HUES64 (cell line): ENCODE results near the gene IL27RA.

Experiments used
- H3K27ac ChIP-seq: 2 replicates; pipeline ENCODE4 v1.7.0; 2013; ENCODE audit warnings: low read depth, low read length, inconsistent platforms
- H3K27me3 ChIP-seq: 2 replicates; pipeline ENCODE4 v1.6.1; 2013; ENCODE audit warnings: mild to moderate bottlenecking, low read length; ENCODE audit not compliant: insufficient read depth
- H3K36me3 ChIP-seq: 2 replicates; pipeline ENCODE4 v1.6.1; 2013; ENCODE audit warnings: mild to moderate bottlenecking, low read length; ENCODE audit not compliant: insufficient read depth
- H3K4me1 ChIP-seq: 2 replicates; pipeline ENCODE4 v1.6.1; 2013; ENCODE audit warnings: mild to moderate bottlenecking, low read length, moderate library complexity; ENCODE audit not compliant: insufficient read depth
- H3K4me3 ChIP-seq: 2 replicates; pipeline ENCODE4 v1.5.1; 2013; ENCODE audit warnings: mild to moderate bottlenecking, low read length, moderate library complexity
- H3K9ac ChIP-seq: 2 replicates; pipeline ENCODE4 v1.6.1; 2013; ENCODE audit warnings: mild to moderate bottlenecking, low read depth, low read length
- H3K9me3 ChIP-seq: 2 replicates; pipeline ENCODE4 v1.6.1; 2013; ENCODE audit warnings: low read depth, low read length; ENCODE audit not compliant: insufficient read depth
- WGBS: fragments of 150-250, 120-280 bp; methylation state at CpG from one replicate; pipeline ENCODE4 v1.1.7; 2013; ENCODE audit warnings: missing lambda C conversion rate; 5-methylcytosine and 5-hydroxymethylcytosine counted together

The IL27RA gene

GRCh38 chr19:14063105-14063504 is 31.5 kb downstream of the IL27RA start:
- Histone ChIP-seq H3K4me1 (no peaks in the 10 kb centered on the region), H3K4me3 (no peak overlapping the region), H3K27ac (no peak overlapping the region), H3K9ac (no peak overlapping the region), H3K9me3 (no peaks in the 10 kb centered on the region), H3K27me3 (peaks cover 20% of the 10 kb centered on the region), H3K36me3 (no peaks in the 10 kb centered on the region)
- WGBS: 95% methylated on average over 7 of the region's 7 CpGs

DNA sequence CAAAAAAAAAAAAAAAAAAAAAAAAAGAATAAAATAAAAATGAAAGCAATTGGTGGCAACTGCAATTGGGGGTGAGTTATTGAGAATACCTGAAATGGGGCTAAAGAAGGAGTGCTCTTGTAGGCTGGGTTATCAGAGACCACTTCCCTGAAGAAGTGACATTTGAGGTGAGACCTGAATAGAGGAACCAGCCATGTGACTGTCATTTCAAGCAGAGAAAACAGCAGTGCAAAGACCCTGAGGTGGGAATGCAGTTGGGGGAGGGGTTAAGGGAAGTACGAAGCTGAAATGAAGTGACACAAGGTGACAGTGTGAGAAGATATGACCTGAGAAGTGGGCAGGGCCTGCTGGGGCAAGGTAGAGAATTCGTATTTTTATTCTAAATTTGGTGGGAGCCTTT is 34.6 kb downstream of the IL27RA start:
- 69% methylated on average over 2 of the region's 2 CpGs for WGBS
- H3K4me3 ChIP-seq: no peak overlapping the region
- H3K27me3 ChIP-seq: peaks cover 7% of the 10 kb centered on the region
- no peaks in the 10 kb centered on the region for H3K36me3 ChIP-seq
- H3K4me1 ChIP-seq: no peaks in the 10 kb centered on the region
- H3K27ac ChIP-seq: no peak overlapping the region
- H3K9ac ChIP-seq: no peak overlapping the region
- no peaks in the 10 kb centered on the region for H3K9me3 ChIP-seq

DNA sequence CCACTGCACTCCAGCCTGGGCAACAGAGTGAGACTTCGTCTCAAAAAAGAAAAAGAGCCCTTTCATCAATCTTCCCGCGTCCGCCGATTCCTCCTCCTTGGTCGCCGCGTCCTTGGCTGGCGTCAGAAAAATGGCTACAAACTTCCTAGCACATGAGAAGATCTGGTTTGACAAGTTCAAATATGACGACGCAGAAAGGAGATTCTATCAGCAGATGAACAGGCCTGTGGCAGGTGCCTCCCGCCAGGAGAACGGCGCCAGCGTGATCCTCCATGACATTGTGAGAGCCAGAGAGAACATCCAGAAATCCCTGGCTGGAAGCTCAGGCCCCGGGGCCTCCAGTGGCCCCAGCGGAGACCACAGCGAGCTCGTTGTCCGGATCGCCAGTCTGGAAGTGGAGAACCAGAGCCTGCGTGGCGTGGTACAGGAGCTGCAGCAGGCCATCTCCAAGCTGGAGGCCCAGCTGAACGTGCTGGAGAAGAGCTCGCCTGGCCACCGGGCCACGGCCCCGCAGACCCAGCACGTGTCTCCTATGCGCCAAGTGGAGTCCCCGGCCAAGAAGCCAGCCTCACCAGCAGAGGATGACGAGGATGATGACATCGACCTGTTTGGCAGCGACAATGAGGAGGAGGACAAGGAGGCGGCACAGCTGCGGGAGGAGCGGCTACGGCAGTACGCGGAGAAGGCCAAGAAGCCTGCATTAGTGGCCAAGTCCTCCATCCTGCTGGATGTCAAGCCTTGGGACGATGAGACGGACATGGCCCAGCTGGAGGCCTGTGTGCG is 38.9 kb downstream of the IL27RA start:
- H3K9me3 ChIP-seq: no peaks in the 10 kb centered on the region
- H3K36me3 ChIP-seq: no peaks in the 10 kb centered on the region
- no peak overlapping the region for H3K27ac ChIP-seq
- H3K4me1 ChIP-seq: no peaks in the 10 kb centered on the region; the same call in 1 of the 2 replicates
- no peak overlapping the region for H3K9ac ChIP-seq
- WGBS: 95% methylated on average over 43 of the region's 43 CpGs
- H3K27me3 ChIP-seq: peaks cover 46% of the 10 kb centered on the region
- H3K4me3 ChIP-seq: no peak overlapping the region

DNA sequence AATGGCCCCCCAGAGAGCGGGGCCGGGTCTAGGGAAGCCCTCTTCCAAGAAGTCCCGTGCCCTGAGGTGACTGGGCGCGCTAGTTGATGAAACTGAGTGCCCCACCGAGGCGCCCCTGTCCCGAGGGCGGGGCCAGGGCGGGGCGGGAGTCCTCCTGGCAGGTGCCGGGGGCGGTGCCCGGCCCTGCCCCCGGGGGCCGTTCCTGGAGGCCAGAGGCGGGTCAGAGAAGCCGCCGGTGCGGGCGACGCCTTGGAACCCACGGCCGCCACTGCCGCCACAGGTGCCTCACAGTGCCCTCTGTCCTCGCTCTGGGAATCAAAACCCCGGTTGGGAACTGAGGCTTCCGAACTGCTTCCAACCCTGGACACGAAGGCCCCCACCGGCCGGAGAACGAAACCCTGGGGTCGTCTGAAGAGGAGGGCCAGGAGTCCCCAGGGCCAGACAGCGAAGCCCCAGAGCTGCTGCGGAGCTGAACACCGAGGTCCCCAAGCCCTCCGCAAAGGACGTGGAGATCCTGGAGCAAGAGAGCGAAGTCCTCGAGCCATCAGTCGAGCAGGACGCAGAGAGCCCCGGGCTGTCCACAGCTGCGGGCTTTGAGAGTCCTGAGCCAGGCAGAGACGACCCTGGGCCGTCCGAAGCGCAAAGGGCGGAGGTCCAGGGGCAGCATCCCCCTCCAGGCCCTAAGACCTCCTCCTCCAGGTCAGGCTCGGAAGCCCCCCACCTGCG is 41.1 kb downstream of the IL27RA start, which contains the start of gene MISP3:
MISP3 (plus strand) TSS at position 252 of the 726 bp plus-strand sequence. CDS start 524 bp downstream, outside the sequence.
- Histone ChIP-seq H3K9ac (peak within 1 kb of the TSS; percentile 40), H3K4me1 (no peaks in the 10 kb centered on the region; the same call in 1 of the 2 replicates), H3K9me3 (no peaks in the 10 kb centered on the region), H3K27me3 (peaks cover 54% of the 10 kb centered on the region), H3K27ac (no peak within 1 kb of the TSS), H3K36me3 (no peaks in the 10 kb centered on the region), H3K4me3 (peak within 1 kb of the TSS; percentile 58)
- 2% methylated on average over 51 of the region's 51 CpGs for WGBS

DNA sequence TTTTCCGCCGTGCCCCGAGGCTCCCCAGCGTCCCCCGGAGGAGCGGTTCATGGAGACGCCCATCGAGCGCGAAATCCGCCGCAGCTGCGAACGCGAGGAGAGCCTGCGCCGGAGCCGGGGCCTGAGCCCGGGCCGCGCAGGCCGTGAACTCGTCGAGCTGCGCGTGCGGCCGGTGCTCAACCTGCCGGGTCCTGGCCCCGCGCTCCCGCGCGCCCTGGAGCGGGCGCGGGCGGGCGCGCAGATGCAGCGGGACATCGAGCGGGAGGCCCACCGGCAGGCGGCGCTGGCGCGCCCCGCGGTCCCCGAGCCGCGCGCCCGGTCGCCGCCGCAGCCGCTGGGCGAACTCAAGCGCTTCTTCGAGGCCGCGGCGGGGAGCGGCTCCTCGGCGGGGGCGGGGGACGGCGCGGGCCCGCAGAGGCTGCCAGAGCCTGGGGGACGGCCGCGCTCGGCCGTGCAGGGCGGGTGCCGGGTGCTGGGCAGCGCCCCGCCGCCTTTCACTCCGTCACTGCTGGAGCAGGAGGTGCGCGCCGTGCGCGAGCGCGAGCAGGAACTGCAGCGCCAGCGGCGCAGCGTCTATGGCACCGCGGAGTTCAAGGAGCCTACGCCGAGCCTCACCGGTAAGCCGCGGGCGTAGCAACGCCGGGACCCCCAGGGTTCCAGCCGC is 41.8 kb downstream of the IL27RA start:
- Histone ChIP-seq H3K9ac (peak overlapping the region; percentile 40), H3K36me3 (no peaks in the 10 kb centered on the region), H3K9me3 (no peaks in the 10 kb centered on the region), H3K27ac (no peak overlapping the region), H3K27me3 (peaks cover 55% of the 10 kb centered on the region), H3K4me1 (no peaks in the 10 kb centered on the region; the same call in 1 of the 2 replicates), H3K4me3 (peak overlapping the region; percentile 58)
- under 1% methylated on average over 106 of the region's 106 CpGs for WGBS

DNA sequence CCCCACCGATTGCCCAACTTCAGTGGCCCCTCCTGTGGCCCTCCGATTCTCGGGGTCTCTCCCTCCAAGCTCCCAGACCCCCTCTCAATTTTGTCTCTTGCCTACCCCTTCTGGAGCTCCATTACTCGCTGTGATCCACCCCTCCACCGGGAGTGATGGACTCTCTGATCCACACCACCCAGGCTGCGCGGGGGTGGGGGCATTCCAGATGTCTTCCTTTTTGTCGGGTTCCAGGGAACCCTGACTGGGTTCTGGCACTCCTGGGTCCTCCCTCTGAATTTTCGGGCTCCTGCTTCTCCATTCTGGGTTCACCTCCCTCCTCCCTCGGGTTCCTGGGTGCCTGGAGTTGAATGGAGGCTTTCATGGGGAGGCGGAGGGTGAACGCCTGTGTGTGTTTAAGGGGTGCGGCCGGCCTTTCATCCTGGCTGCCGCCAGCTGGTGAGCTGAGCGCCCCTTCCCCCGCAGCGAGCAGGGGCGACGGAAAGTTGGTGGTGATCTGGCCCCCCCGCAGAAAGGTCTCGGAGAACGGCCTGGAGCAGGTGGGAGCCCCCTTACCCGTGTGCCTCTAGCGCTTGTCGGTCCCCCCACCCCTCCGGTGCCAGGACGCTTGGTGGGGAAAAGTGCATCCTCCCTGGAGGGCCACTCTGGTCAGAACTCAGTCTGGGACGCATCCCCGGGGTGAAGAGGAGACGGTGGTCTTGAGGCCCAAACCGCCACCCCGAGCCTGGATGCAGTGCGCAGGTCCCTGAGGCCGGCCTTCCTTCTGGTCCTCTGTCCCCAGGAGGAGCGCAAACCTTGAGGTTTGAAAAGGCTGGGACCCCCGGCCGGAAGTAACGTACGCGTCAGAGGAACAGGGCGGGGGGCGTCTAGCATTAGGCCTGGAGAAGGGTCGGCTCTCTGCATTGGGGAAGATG is 42.6 kb downstream of the IL27RA start:
- Histone ChIP-seq H3K27ac (no peak overlapping the region), H3K27me3 (peaks cover 56% of the 10 kb centered on the region), H3K9me3 (no peaks in the 10 kb centered on the region), H3K4me1 (no peaks in the 10 kb centered on the region; the same call in 1 of the 2 replicates), H3K36me3 (no peaks in the 10 kb centered on the region), H3K9ac (peak overlapping the region; percentile 40; the same call in 1 of the 2 replicates), H3K4me3 (peak overlapping the region; percentile 58)
- WGBS: 7% methylated on average over 43 of the region's 44 CpGs

- H3K36me3 ChIP-seq: no peaks in the 10 kb centered on the region
- H3K9me3 ChIP-seq: no peaks in the 10 kb centered on the region
- H3K9ac ChIP-seq: no peak overlapping the region
- H3K4me3 ChIP-seq: no peak overlapping the region
- H3K27me3 ChIP-seq: peaks cover 30% of the 10 kb centered on the region
- H3K4me1 ChIP-seq: no peaks in the 10 kb centered on the region; the same call in 1 of the 2 replicates
- 100% methylated on average over 1 of the region's 2 CpGs for WGBS
- no peak overlapping the region for H3K27ac ChIP-seq
These were observed 46.8 kb downstream of the IL27RA start for GRCh38 chr19:14078411-14078810.

GRCh38 chr19:14080887-14081796 is 49.6 kb downstream of the IL27RA start:
- H3K27ac ChIP-seq: 0 out of 2 replicates have a peak overlapping the region, but pooled peaks have one; percentile 19
- no peaks in the 10 kb centered on the region for H3K4me1 ChIP-seq
- H3K4me3 ChIP-seq: peak overlapping the region; percentile 73
- no peaks in the 10 kb centered on the region for H3K36me3 ChIP-seq
- WGBS: 2% methylated on average over 50 of the region's 50 CpGs
- H3K9me3 ChIP-seq: no peaks in the 10 kb centered on the region
- peak overlapping the region; percentile 68 for H3K9ac ChIP-seq
- H3K27me3 ChIP-seq: peaks cover 4% of the 10 kb centered on the region

- Histone ChIP-seq H3K9me3 (no peaks in the 10 kb centered on the region), H3K36me3 (no peaks in the 10 kb centered on the region), H3K9ac (peak overlapping the region; percentile 46), H3K27ac (no peak overlapping the region), H3K4me3 (peak overlapping the region; percentile 73), H3K4me1 (no peaks in the 10 kb centered on the region), H3K27me3 (peaks cover 2% of the 10 kb centered on the region; the same call in 1 of the 2 replicates)
- WGBS: 35% methylated on average over 24 of the region's 24 CpGs
These were observed 50.5 kb downstream of the IL27RA start for GRCh38 chr19:14081797-14082674.
